Measurements from ENCODE around the gene TCP10L.

TCP10L gene

DNA sequence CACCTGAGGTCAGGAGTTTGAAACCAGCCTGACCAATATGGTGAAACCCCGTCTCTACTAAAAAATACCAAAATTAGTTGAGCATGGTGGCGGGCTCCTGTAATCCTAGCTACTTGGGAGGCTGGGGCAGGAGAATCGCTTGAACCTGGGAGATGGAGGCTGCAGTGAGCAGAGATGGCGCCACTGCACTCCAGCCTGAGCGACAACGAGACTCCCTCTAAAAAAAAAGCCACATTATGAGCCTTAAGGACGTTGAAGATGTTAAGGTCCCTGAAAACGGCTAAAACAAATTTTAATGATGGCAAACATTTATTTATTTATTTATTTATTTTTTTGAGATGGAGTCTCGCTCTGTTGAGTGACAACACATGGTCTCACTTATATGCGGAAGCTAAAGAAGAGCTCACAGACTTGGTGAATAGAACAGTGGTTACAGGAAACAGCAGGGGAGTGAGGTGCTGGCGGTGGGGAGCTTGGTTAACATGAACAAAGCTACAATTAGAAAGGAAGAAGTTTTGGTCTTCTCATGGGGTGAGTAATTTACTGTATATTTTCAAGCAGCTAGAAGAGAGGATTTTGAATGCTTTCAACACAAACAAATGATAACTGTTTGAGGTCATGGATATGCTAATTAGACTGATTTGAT lies 47.1 kb downstream of the TCP10L start:
- H3K9me3 ChIP-seq (ENCODE audit: control insufficient read depth, insufficient read depth, low read depth, low read length) = no peaks in the 10 kb centered on the region
- no peaks in the 10 kb centered on the region for H3K4me1 ChIP-seq (ENCODE audit: control insufficient read depth, insufficient read depth, low read length)
- TF ChIP-seq, protein P1, sequence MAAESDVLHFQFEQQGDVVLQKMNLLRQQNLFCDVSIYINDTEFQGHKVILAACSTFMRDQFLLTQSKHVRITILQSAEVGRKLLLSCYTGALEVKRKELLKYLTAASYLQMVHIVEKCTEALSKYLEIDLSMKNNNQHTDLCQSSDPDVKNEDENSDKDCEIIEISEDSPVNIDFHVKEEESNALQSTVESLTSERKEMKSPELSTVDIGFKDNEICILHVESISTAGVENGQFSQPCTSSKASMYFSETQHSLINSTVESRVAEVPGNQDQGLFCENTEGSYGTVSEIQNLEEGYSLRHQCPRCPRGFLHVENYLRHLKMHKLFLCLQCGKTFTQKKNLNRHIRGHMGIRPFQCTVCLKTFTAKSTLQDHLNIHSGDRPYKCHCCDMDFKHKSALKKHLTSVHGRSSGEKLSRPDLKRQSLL (tag by site-specific recombination; IDR thresholded peaks at IDR 0.05) = no peak
- TF ChIP-seq ZNF404 (tag by site-specific recombination; IDR thresholded peaks at IDR 0.05) (no peak), ZNF76 (tag by site-specific recombination; IDR thresholded peaks at IDR 0.05; ENCODE audit: borderline replicate concordance, low read depth) (no peak), ZNF837 (tag by site-specific recombination; IDR thresholded peaks at IDR 0.05) (no peak), ZNF473 (tag by site-specific recombination; IDR thresholded peaks at IDR 0.05) (no peak), ZFP69B (tag by site-specific recombination; IDR thresholded peaks at IDR 0.05) (no peak), ZNF530 (tag by site-specific recombination; IDR thresholded peaks at IDR 0.05; ENCODE audit: low read depth) (no peak), ZSCAN30 (tag by site-specific recombination; IDR thresholded peaks at IDR 0.05) (no peak), ZNF335 (tag by site-specific recombination; conservative IDR thresholded peaks at IDR 0.05) (no peak), ZNF701 (tag by site-specific recombination; IDR thresholded peaks at IDR 0.05) (no peak), ZXDB (tag by site-specific recombination; IDR thresholded peaks at IDR 0.05) (no peak), ZNF501 (tag by site-specific recombination; IDR thresholded peaks at IDR 0.05) (no peak), HOXC10 (CRISPR knock-in tag; IDR thresholded peaks at IDR 0.05) (no peak)
- TF ChIP-seq, protein P2, sequence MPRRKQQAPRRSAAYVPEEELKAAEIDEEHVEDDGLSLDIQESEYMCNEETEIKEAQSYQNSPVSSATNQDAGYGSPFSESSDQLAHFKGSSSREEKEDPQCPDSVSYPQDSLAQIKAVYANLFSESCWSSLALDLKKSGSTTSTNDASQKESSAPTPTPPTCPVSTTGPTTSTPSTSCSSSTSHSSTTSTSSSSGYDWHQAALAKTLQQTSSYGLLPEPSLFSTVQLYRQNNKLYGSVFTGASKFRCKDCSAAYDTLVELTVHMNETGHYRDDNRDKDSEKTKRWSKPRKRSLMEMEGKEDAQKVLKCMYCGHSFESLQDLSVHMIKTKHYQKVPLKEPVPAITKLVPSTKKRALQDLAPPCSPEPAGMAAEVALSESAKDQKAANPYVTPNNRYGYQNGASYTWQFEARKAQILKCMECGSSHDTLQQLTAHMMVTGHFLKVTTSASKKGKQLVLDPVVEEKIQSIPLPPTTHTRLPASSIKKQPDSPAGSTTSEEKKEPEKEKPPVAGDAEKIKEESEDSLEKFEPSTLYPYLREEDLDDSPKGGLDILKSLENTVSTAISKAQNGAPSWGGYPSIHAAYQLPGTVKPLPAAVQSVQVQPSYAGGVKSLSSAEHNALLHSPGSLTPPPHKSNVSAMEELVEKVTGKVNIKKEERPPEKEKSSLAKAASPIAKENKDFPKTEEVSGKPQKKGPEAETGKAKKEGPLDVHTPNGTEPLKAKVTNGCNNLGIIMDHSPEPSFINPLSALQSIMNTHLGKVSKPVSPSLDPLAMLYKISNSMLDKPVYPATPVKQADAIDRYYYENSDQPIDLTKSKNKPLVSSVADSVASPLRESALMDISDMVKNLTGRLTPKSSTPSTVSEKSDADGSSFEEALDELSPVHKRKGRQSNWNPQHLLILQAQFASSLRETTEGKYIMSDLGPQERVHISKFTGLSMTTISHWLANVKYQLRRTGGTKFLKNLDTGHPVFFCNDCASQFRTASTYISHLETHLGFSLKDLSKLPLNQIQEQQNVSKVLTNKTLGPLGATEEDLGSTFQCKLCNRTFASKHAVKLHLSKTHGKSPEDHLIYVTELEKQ (tag by site-specific recombination; IDR thresholded peaks at IDR 0.05; ENCODE audit: borderline replicate concordance) = no peak
- TF ChIP-seq, protein P3, sequence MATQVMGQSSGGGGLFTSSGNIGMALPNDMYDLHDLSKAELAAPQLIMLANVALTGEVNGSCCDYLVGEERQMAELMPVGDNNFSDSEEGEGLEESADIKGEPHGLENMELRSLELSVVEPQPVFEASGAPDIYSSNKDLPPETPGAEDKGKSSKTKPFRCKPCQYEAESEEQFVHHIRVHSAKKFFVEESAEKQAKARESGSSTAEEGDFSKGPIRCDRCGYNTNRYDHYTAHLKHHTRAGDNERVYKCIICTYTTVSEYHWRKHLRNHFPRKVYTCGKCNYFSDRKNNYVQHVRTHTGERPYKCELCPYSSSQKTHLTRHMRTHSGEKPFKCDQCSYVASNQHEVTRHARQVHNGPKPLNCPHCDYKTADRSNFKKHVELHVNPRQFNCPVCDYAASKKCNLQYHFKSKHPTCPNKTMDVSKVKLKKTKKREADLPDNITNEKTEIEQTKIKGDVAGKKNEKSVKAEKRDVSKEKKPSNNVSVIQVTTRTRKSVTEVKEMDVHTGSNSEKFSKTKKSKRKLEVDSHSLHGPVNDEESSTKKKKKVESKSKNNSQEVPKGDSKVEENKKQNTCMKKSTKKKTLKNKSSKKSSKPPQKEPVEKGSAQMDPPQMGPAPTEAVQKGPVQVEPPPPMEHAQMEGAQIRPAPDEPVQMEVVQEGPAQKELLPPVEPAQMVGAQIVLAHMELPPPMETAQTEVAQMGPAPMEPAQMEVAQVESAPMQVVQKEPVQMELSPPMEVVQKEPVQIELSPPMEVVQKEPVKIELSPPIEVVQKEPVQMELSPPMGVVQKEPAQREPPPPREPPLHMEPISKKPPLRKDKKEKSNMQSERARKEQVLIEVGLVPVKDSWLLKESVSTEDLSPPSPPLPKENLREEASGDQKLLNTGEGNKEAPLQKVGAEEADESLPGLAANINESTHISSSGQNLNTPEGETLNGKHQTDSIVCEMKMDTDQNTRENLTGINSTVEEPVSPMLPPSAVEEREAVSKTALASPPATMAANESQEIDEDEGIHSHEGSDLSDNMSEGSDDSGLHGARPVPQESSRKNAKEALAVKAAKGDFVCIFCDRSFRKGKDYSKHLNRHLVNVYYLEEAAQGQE (tag by site-specific recombination; IDR thresholded peaks at IDR 0.05) = no peak
- TF ChIP-seq, protein P4, sequence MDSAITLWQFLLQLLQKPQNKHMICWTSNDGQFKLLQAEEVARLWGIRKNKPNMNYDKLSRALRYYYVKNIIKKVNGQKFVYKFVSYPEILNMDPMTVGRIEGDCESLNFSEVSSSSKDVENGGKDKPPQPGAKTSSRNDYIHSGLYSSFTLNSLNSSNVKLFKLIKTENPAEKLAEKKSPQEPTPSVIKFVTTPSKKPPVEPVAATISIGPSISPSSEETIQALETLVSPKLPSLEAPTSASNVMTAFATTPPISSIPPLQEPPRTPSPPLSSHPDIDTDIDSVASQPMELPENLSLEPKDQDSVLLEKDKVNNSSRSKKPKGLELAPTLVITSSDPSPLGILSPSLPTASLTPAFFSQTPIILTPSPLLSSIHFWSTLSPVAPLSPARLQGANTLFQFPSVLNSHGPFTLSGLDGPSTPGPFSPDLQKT (IDR thresholded peaks at IDR 0.05; ENCODE audit: borderline replicate concordance, low read depth, low read length) = no peak
- TF ChIP-seq, protein P5, sequence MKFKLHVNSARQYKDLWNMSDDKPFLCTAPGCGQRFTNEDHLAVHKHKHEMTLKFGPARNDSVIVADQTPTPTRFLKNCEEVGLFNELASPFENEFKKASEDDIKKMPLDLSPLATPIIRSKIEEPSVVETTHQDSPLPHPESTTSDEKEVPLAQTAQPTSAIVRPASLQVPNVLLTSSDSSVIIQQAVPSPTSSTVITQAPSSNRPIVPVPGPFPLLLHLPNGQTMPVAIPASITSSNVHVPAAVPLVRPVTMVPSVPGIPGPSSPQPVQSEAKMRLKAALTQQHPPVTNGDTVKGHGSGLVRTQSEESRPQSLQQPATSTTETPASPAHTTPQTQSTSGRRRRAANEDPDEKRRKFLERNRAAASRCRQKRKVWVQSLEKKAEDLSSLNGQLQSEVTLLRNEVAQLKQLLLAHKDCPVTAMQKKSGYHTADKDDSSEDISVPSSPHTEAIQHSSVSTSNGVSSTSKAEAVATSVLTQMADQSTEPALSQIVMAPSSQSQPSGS (tag by site-specific recombination; IDR thresholded peaks at IDR 0.05; ENCODE audit: low read depth) = no peak
- TF ChIP-seq, protein P6, sequence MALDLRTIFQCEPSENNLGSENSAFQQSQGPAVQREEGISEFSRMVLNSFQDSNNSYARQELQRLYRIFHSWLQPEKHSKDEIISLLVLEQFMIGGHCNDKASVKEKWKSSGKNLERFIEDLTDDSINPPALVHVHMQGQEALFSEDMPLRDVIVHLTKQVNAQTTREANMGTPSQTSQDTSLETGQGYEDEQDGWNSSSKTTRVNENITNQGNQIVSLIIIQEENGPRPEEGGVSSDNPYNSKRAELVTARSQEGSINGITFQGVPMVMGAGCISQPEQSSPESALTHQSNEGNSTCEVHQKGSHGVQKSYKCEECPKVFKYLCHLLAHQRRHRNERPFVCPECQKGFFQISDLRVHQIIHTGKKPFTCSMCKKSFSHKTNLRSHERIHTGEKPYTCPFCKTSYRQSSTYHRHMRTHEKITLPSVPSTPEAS (tag by site-specific recombination; IDR thresholded peaks at IDR 0.05) = no peak
- H3K4me3 ChIP-seq (ENCODE audit: low read depth, low read length) = no peak overlapping the region
- peaks cover 0 to 3% of the 10 kb centered on the region in 2 experiments; a peak in 1 of 3 replicates for H3K36me3 ChIP-seq (ENCODE audit: control insufficient read depth in 2 of 2, insufficient read depth in 1 of 2, low read length in 2 of 2)
- POLR2A ChIA-PET = interaction anchor here (0.8 kb wide), 1 partner anchor 17 kb away, joined by 3 read pairs; no protein-coding TSS in a partner anchor
- CTCF ChIA-PET = interaction anchor here (0.5 to 1.4 kb wide), 4 partner anchors 31 to 658 kb away, joined by 3 to 5 read pairs (median 4); no protein-coding TSS in a partner anchor
- H3K27ac ChIP-seq (ENCODE audit: extremely low read depth, low read depth, low read length) = no peak overlapping the region
